ENCODE measurements around the gene OR5H2. TPM values are rescaled to one million over a fixed set of nuclear protein-coding genes. Genes with fewer than 3 reads are reported as not detected.

The OR5H2 gene
- total and polyA plus RNA-seq, 2 of the 8 experiments (the other 6 are each of a cell fraction or from before 2014, with no cell fraction given): not detected

DNA sequence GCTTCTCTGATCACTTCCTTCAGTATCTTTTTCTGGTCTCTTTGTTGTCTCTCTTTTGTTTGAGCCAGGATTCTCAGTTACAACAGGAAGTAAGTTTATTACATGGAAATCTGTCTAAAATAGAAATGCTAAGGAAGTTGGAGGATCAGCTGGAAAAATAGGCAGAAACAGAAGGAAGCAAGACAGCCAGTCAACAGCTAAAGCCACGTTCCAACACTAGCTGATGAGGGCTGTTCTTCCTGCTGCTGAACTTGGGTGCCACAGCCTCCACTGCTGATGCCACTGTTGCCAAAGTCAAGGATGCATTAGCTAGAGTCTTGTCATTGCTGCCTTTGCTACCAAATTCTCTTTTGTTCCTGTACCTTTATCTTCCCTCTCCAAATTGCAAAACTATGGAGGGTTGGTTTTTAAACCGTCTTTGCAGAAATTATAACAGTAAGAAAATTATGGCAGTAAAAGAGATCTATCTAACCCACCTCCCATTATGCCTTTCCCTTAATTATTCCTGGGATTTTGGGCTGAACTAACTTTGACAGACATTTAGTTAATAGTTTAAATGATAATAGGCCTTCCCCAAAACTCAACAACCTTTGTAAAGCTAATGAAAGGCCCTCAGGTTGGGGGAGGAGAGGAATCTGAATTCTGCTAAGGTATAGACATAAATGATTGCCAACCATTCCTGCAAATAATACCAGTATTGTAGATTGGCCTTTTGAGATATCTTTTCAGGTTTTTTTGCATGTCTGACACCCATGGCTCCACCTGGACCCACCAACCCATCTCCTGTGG, 44.0 kb downstream of the OR5H2 start:
- peak overlapping the region; percentile 53 to 72 for H3K4me2 ChIP-seq (ENCODE audit: insufficient read depth in 1 of 2, low read depth in 2 of 2, low read length in 2 of 2)
- H3K14ac ChIP-seq (ENCODE audit: insufficient read length): no peak overlapping the region
- no peaks in the 10 kb centered on the region for H3K27me3 ChIP-seq (replicated peaks in 1 of 4; ENCODE audit: control insufficient read depth in 3 of 4, extremely low read depth in 1 of 4, insufficient read depth in 3 of 4, low read length in 3 of 4)
- peak overlapping the region; percentile 88 for H2BK5ac ChIP-seq (ENCODE audit: low read depth, low read length)
- H3K23ac ChIP-seq (ENCODE audit: insufficient read length): no peak overlapping the region
- peaks cover 6 to 35% of the 10 kb centered on the region in 2 experiments; a peak in 3 of 4 replicates for H3K79me2 ChIP-seq (ENCODE audit: control insufficient read depth in 1 of 2, insufficient read depth in 2 of 2, low read length in 2 of 2)
- ChIA-PET POLR2A (ENCODE audit: partially characterized antibody) (interaction anchor here (0.6 to 3.4 kb wide), 15 partner anchors 8 to 288 kb away, joined by 3 to 25 read pairs (median 4); no protein-coding TSS in a partner anchor), CTCF (ENCODE audit: partially characterized antibody) (interaction anchor here (0.5 to 5.6 kb wide), 4 partner anchors 17 to 286 kb away, joined by 3 to 97 read pairs (median 6); no protein-coding TSS in a partner anchor)
- H3K4ac ChIP-seq (replicated peaks; ENCODE audit: insufficient read length, low read depth, low read length): no peak overlapping the region
- H3K79me1 ChIP-seq (ENCODE audit: low read depth, low read length): no peaks in the 10 kb centered on the region; the same call in 1 of the 2 replicates
- H3K18ac ChIP-seq (ENCODE audit: extremely low read depth, low read length): peak overlapping the region; percentile 82
- peak overlapping the region; percentile 75 for H4K91ac ChIP-seq (replicated peaks; ENCODE audit: insufficient read length, low read length)
- DNase-seq (ENCODE audit: low read depth in 1 of 2, low spot score in 2 of 2) (no peak), FAIRE-seq (no peak)
- H2AK5ac ChIP-seq (ENCODE audit: low read depth, low read length): peak overlapping the region; percentile 98
- H3K4me3 ChIP-seq (ENCODE audit: extremely low read depth in 1 of 4, insufficient read depth in 2 of 4, low read depth in 3 of 4, low read length in 4 of 4): peak overlapping the region; percentile 6 to 79 (median 38); a peak in 6 of 8 replicates
- H3K36me3 ChIP-seq (ENCODE audit: control insufficient read depth in 2 of 4, insufficient read depth in 4 of 4, low read length in 3 of 4): peaks cover 0 to 14% (median under 1%) of the 10 kb centered on the region in 4 experiments; a peak in 2 of 8 replicates
- H2AFZ ChIP-seq (ENCODE audit: low read length): 0 out of 2 replicates have a peak overlapping the region, but pooled peaks have one; percentile 10
- peak overlapping the region; percentile 99 for H2BK12ac ChIP-seq (ENCODE audit: low read depth, low read length)
- 49% methylated on average over 2 of the region's 2 CpGs; no CpG with 5 or more reads in 1 of the 2 experiments for WGBS, 2 experiments (ENCODE audit: extremely low coverage in 1 of 2, insufficient coverage in 1 of 2, insufficient read length in 1 of 2, insufficient replicate concordance in 2 of 2, low coverage in 1 of 2, low lambda C conversion rate in 2 of 2, missing lambda C conversion rate in 1 of 2)
- 0 out of 2 replicates have a peak, but pooled peaks cover 2% of the 10 kb centered on the region for H3K23me2 ChIP-seq (ENCODE audit: low read depth, low read length)
- TF ChIP-seq POU5F1 (IDR thresholded peaks at IDR 0.05; ENCODE audit: low read depth, low read length) (0 out of 2 replicates have a peak, but pooled peaks have one; percentile 29), KDM4A (IDR thresholded peaks at IDR 0.05; ENCODE audit: low read depth, low read length, severe bottlenecking) (no peak), POLR2A (IDR thresholded peaks at IDR 0.05; ENCODE audit: control extremely low read depth in 1 of 2, low read depth in 2 of 2, low read length in 2 of 2) (peak in 1 of 2 experiments; percentile 49; a peak in 1 of 3 replicates), ASH2L (IDR thresholded peaks at IDR 0.05; ENCODE audit: low read length) (peak; percentile 18), GTF2F1 (IDR thresholded peaks at IDR 0.05; ENCODE audit: borderline replicate concordance, low read depth, low read length) (no peak), POLR2AphosphoS5 (IDR thresholded peaks at IDR 0.05; ENCODE audit: low read depth, low read length) (peak; percentile 56; the same call in 1 of the 2 replicates), RAD21 (IDR thresholded peaks at IDR 0.05 in 1 of 2, conservative IDR thresholded peaks at IDR 0.05 in 1 of 2; ENCODE audit: low read depth in 2 of 2, low read length in 2 of 2) (no peak), CHD2 (IDR thresholded peaks at IDR 0.05; ENCODE audit: low read length) (peak; percentile 36; the same call in 1 of the 2 replicates)
- no peak overlapping the region for H3K56ac ChIP-seq (replicated peaks; ENCODE audit: insufficient read length, low read depth, low read length)
- no peaks in the 10 kb centered on the region for H4K20me1 ChIP-seq (replicated peaks in 1 of 2; ENCODE audit: control insufficient read depth in 1 of 2, insufficient read depth in 2 of 2, low read length in 2 of 2)
- H3K9me3 ChIP-seq (ENCODE audit: insufficient read depth in 2 of 2, low read depth in 1 of 2, low read length in 1 of 2): no peaks in the 10 kb centered on the region
- 0 out of 2 replicates have a peak overlapping the region, but pooled peaks have one; percentile 21 for H2BK15ac ChIP-seq (ENCODE audit: low read length)
- H2BK20ac ChIP-seq (ENCODE audit: low read length): peak overlapping the region; percentile 9
- H4K5ac ChIP-seq (ENCODE audit: insufficient read length, low read depth, low read length): peak overlapping the region; percentile 78
- H3K27ac ChIP-seq (ENCODE audit: low read depth, low read length): peak overlapping the region; percentile 69; the same call in 1 of the 2 replicates
- peak overlapping the region; percentile 48 for H2BK120ac ChIP-seq (replicated peaks; ENCODE audit: low read depth, low read length)
- peak overlapping the region in 2 of 4 experiments; percentile 16 to 26; a peak in 2 of 7 replicates for H3K9ac ChIP-seq (replicated peaks in 1 of 4; ENCODE audit: extremely low read depth in 1 of 4, low read depth in 3 of 4, low read length in 3 of 4)
- no peak overlapping the region for H4K8ac ChIP-seq (ENCODE audit: extremely low read depth, insufficient read depth, low read length)
- H3K4me1 ChIP-seq (replicated peaks in 1 of 4; ENCODE audit: control insufficient read depth in 3 of 4, insufficient read depth in 4 of 4, low read length in 3 of 4): peaks cover 9 to 29% (median 14%) of the 10 kb centered on the region in 4 experiments
